HFFc6 (cell line): Measurements from ENCODE around the gene LPAR3. TPM values are rescaled to one million over a fixed set of nuclear protein-coding genes. Genes with fewer than 3 reads are reported as not detected.

Experiments used
- DNase-seq: peaks from one replicate; pipeline ENCODE4 v3.0.0-alpha.2; 2018
- H3K27ac Mint-ChIP-seq: 2 replicates; pipeline ENCODE4 v1.8.0; 2020; ENCODE audit warnings: mild to moderate bottlenecking, mixed read lengths
- H3K27me3 Mint-ChIP-seq: 2 replicates; pipeline ENCODE4 v1.8.0; 2021; ENCODE audit warnings: mild to moderate bottlenecking, moderate library complexity, mixed read lengths; ENCODE audit not compliant: insufficient read depth
- H3K36me3 Mint-ChIP-seq: 2 replicates; pipeline ENCODE4 v1.8.0; 2021; ENCODE audit warnings: low read depth, mixed read lengths
- H3K4me1 Mint-ChIP-seq: 2 replicates; pipeline ENCODE4 v1.8.0; 2020; ENCODE audit warnings: low read depth, mixed read lengths
- H3K4me3 Mint-ChIP-seq: 2 replicates; pipeline ENCODE4 v1.8.0; 2020; ENCODE audit warnings: mild to moderate bottlenecking, moderate library complexity, mixed read lengths
- H3K9me3 Mint-ChIP-seq: 2 replicates; pipeline ENCODE4 v1.8.0; 2020; ENCODE audit warnings: mild to moderate bottlenecking, mixed read lengths
- CTCF ChIP-seq: fragments of 200-600 bp; sonication (generic); IDR thresholded peaks from 2 replicates; pipeline ENCODE4 v1.5.0; 2021; ENCODE audit warnings: antibody characterized with exemption, mild to moderate bottlenecking
- total RNA-seq, 6 experiments: library from RNA; stranded (reverse); fragmentation: NEBNext Ultra II Directional; extraction: Animal tissue kit (Norgen Biotek cat#: 25700); gene quantifications; 2 replicates in 1 of 6; 3 replicates in 5 of 6; pipeline ENCODE4 v1.2.3, GENCODE V29; 2021

The LPAR3 gene
- total RNA-seq, 6 experiments from 2014 or later: 0.28 to 3.1 (median 2.0) TPM

GRCh38 chr1:84857906-84858305 is 35.1 kb downstream of the LPAR3 start:
- H3K27me3 Mint-ChIP-seq: peaks cover under 1% of the 10 kb centered on the region
- TF ChIP-seq CTCF: no peak

GRCh38 chr1:84856726-84857270 is 36.2 kb downstream of the LPAR3 start:
- no peaks in the 10 kb centered on the region for H3K9me3 Mint-ChIP-seq
- peaks cover 13% of the 10 kb centered on the region for H3K36me3 Mint-ChIP-seq
- no peak for DNase-seq
- no peak overlapping the region for H3K27ac Mint-ChIP-seq
- H3K4me1 Mint-ChIP-seq: peaks cover 43% of the 10 kb centered on the region
- no peak overlapping the region for H3K4me3 Mint-ChIP-seq
- TF ChIP-seq CTCF: no peak
- H3K27me3 Mint-ChIP-seq: no peaks in the 10 kb centered on the region; the same call in none of the 2 replicates

More at GRCh38 chr1:84857906-84858305, 35.1 kb downstream of the LPAR3 start:
- H3K4me3 Mint-ChIP-seq: no peak overlapping the region
- H3K4me1 Mint-ChIP-seq: peaks cover 32% of the 10 kb centered on the region
- H3K27ac Mint-ChIP-seq: no peak overlapping the region
- H3K9me3 Mint-ChIP-seq: no peaks in the 10 kb centered on the region
- DNase-seq: no peak
- peaks cover 5% of the 10 kb centered on the region; the same call in 1 of the 2 replicates for H3K36me3 Mint-ChIP-seq

GRCh38 chr1:84855691-84856630 is 37.0 kb downstream of the LPAR3 start:
- Mint-ChIP-seq H3K27ac (peak overlapping the region; percentile 92; the same call in 1 of the 2 replicates), H3K27me3 (no peaks in the 10 kb centered on the region; the same call in none of the 2 replicates), H3K4me1 (peaks cover 51% of the 10 kb centered on the region), H3K9me3 (no peaks in the 10 kb centered on the region), H3K36me3 (peaks cover 13% of the 10 kb centered on the region), H3K4me3 (no peak overlapping the region)
- DNase-seq: no peak
- TF ChIP-seq CTCF: no peak

GRCh38 chr1:84855168-84855567 is 37.8 kb downstream of the LPAR3 start:
- H3K27me3 Mint-ChIP-seq: no peaks in the 10 kb centered on the region; the same call in 1 of the 2 replicates
- no peak for DNase-seq
- peaks cover 13% of the 10 kb centered on the region for H3K36me3 Mint-ChIP-seq
- peak overlapping the region; percentile 8; the same call in 1 of the 2 replicates for H3K4me3 Mint-ChIP-seq
- TF ChIP-seq CTCF: no peak
- H3K9me3 Mint-ChIP-seq: no peaks in the 10 kb centered on the region
- peak overlapping the region; percentile 92 for H3K27ac Mint-ChIP-seq
- peaks cover 53% of the 10 kb centered on the region for H3K4me1 Mint-ChIP-seq

GRCh38 chr1:84853741-84854721 is 39.0 kb downstream of the LPAR3 start:
- Mint-ChIP-seq H3K9me3 (no peaks in the 10 kb centered on the region), H3K4me1 (peaks cover 64% of the 10 kb centered on the region), H3K36me3 (peaks cover 13% of the 10 kb centered on the region)

More at GRCh38 chr1:84853741-84854721, 39.0 kb downstream of the LPAR3 start:
- Mint-ChIP-seq H3K27ac (peak overlapping the region; percentile 92), H3K4me3 (peak overlapping the region; percentile 54), H3K27me3 (no peaks in the 10 kb centered on the region; the same call in 1 of the 2 replicates)
- TF ChIP-seq CTCF: no peak
- peak; percentile 93 for DNase-seq
